HEK293 (cell line): ENCODE measurements around the gene CBS.

Experiments used
- CTCF ChIA-PET: fragments of 350-600 bp; formaldehyde crosslinking; extraction: SDS; loops from one replicate; lab custom pipeline; 2021; ENCODE audit warnings: antibody characterized with exemption; lab: Yijun Ruan, JAX
- POLR2A ChIA-PET: fragments of 300-600 bp; formaldehyde crosslinking; extraction: SDS; loops from one replicate; lab custom pipeline; 2020; ENCODE audit warnings: antibody characterized with exemption, inconsistent platforms; lab: Yijun Ruan, JAX
- H3K27ac ChIP-seq: fragments of 200-500 bp; sonication (Bioruptor generic); 2 replicates; pipeline ENCODE4 v1.5.1; 2014; ENCODE audit warnings: low read depth, low read length, control low read depth, inconsistent platforms; ENCODE audit errors: extremely low read depth
- H3K36me3 ChIP-seq, 2 experiments: fragments of 200-500 bp in 1 of 2; sonication (Bioruptor generic) in 1 of 2; 1 replicate in 1 of 2; 2 replicates in 1 of 2; pipeline ENCODE4 v1.5.1; 2014 to 2017; ENCODE audit warnings: inconsistent platforms in 2 of 2, low read length in 2 of 2; ENCODE audit not compliant: control insufficient read depth in 2 of 2, insufficient read depth in 1 of 2
- H3K4me1 ChIP-seq: fragments of 200-500 bp; sonication (Bioruptor generic); 2 replicates; pipeline ENCODE4 v1.5.1; 2014; ENCODE audit warnings: mild to moderate bottlenecking, low read length, inconsistent platforms; ENCODE audit not compliant: control insufficient read depth, insufficient read depth
- H3K4me3 ChIP-seq: 2 replicates; pipeline ENCODE4 v1.5.1; 2011; ENCODE audit warnings: low read depth, mild to moderate bottlenecking, control low read depth, low read length, moderate library complexity
- H3K9me3 ChIP-seq: fragments of 200-500 bp; sonication (Bioruptor generic); 2 replicates; pipeline ENCODE4 v1.5.1; 2014; ENCODE audit warnings: low read depth, low read length, inconsistent platforms; ENCODE audit not compliant: control insufficient read depth, insufficient read depth
- HOXA7 ChIP-seq: sonication (generic); formaldehyde crosslinking; IDR thresholded peaks from 2 replicates; pipeline ENCODE4 v1.8.1; 2022; ENCODE audit warnings: missing genetic modification reagents, borderline replicate concordance
- MEIS1 ChIP-seq: sonication (generic); formaldehyde crosslinking; IDR thresholded peaks from 2 replicates; pipeline ENCODE4 v1.8.1; 2022; ENCODE audit warnings: missing genetic modification reagents, mild to moderate bottlenecking, borderline replicate concordance
- PBX3 ChIP-seq: sonication (generic); formaldehyde crosslinking; IDR thresholded peaks from 2 replicates; pipeline ENCODE4 v1.8.1; 2022; ENCODE audit warnings: mild to moderate bottlenecking, moderate library complexity, missing genetic modification reagents
- PRDM10 ChIP-seq: fragments of 450-650 bp; formaldehyde crosslinking; IDR thresholded peaks from 2 replicates; pipeline ENCODE4 v1.5.1; 2016; ENCODE audit warnings: missing biosample characterization, missing genetic modification characterization
- PRDM2 ChIP-seq: fragments of 450-650 bp; formaldehyde crosslinking; IDR thresholded peaks from 2 replicates; pipeline ENCODE4 v1.5.1; 2016; ENCODE audit warnings: missing biosample characterization, missing genetic modification characterization, borderline replicate concordance
- YY2 ChIP-seq: fragments of 450-650 bp; formaldehyde crosslinking; IDR thresholded peaks from 2 replicates; pipeline ENCODE4 v1.5.1; 2016; ENCODE audit warnings: missing biosample characterization, missing genetic modification characterization
- ZBTB7A ChIP-seq: fragments of 450-650 bp; formaldehyde crosslinking; IDR thresholded peaks from 2 replicates; pipeline ENCODE4 v1.5.1; 2016; ENCODE audit warnings: low read depth, missing biosample characterization, missing genetic modification characterization
- ZEB2 ChIP-seq: fragments of 450-650 bp; formaldehyde crosslinking; IDR thresholded peaks from 2 replicates; pipeline ENCODE4 v1.5.1; 2016; ENCODE audit warnings: missing biosample characterization, missing genetic modification characterization
- ZIC2 ChIP-seq: fragments of 450-650 bp; formaldehyde crosslinking; IDR thresholded peaks from 2 replicates; pipeline ENCODE4 v1.5.1; 2016; ENCODE audit warnings: missing biosample characterization, missing genetic modification characterization
- ZNF362 ChIP-seq: fragments of 450-650 bp; formaldehyde crosslinking; IDR thresholded peaks from 2 replicates; pipeline ENCODE4 v1.5.1; 2016; ENCODE audit warnings: missing biosample characterization, missing genetic modification characterization
- ZNF398 ChIP-seq: fragments of 450-650 bp; formaldehyde crosslinking; IDR thresholded peaks from 2 replicates; pipeline ENCODE4 v1.5.1; 2017; ENCODE audit warnings: missing biosample characterization, missing genetic modification characterization
- ZNF48 ChIP-seq: fragments of 450-650 bp; formaldehyde crosslinking; IDR thresholded peaks from 2 replicates; pipeline ENCODE4 v1.5.1; 2016; ENCODE audit warnings: missing biosample characterization, missing genetic modification characterization
- ZNF501 ChIP-seq: fragments of 450-650 bp; formaldehyde crosslinking; IDR thresholded peaks from 2 replicates; pipeline ENCODE4 v1.5.1; 2016; ENCODE audit warnings: missing biosample characterization, missing genetic modification characterization
- ZNF530 ChIP-seq: fragments of 450-650 bp; formaldehyde crosslinking; IDR thresholded peaks from 2 replicates; pipeline ENCODE4 v1.5.1; 2016; ENCODE audit warnings: low read depth, missing biosample characterization, missing genetic modification characterization
- ZNF561 ChIP-seq: fragments of 450-650 bp; IDR thresholded peaks from 2 replicates; pipeline ENCODE4 v1.5.1; 2018; ENCODE audit warnings: missing biosample characterization, missing genetic modification characterization, borderline replicate concordance
- ZNF624 ChIP-seq: fragments of 450-650 bp; formaldehyde crosslinking; IDR thresholded peaks from 2 replicates; pipeline ENCODE4 v1.5.1; 2017; ENCODE audit warnings: missing biosample characterization, missing genetic modification characterization
- ZNF660 ChIP-seq: fragments of 450-650 bp; IDR thresholded peaks from 2 replicates; pipeline ENCODE4 v1.5.1; 2018; ENCODE audit warnings: missing biosample characterization, mild to moderate bottlenecking, missing genetic modification characterization

CBS gene

GRCh38 chr21:43029785-43030184, 45.9 kb downstream of the CBS start (continued):
- no peak for TF ChIP-seq ZNF561 (tag by site-specific recombination)

GRCh38 chr21:43027846-43028731, 47.5 kb downstream of the CBS start:
- CTCF ChIA-PET, result no interaction called here
- TF ChIP-seq PRDM2, result no peak
- TF ChIP-seq ZBTB7A (tag by site-specific recombination), result no peak
- TF ChIP-seq YY2, result no peak
- TF ChIP-seq ZNF362, result no peak
- TF ChIP-seq ZNF624 (tag by site-specific recombination), result no peak
- TF ChIP-seq ZIC2 (tag by site-specific recombination), result no peak
- TF ChIP-seq, all 188 proteins: peak for 0
- H3K36me3 ChIP-seq, result peaks cover 3 to 66% of the 10 kb centered on the region in 2 experiments; a peak in 2 of 3 replicates
- POLR2A ChIA-PET, result no interaction called here
- H3K9me3 ChIP-seq, result no peaks in the 10 kb centered on the region
- H3K4me3 ChIP-seq, result no peak overlapping the region
- H3K4me1 ChIP-seq, result no peaks in the 10 kb centered on the region
- no peak overlapping the region for H3K27ac ChIP-seq

GRCh38 chr21:43025636-43026180, 49.9 kb downstream of the CBS start:
- H3K4me3 ChIP-seq, result no peak overlapping the region
- no peak for TF ChIP-seq PBX3 (CRISPR knock-in tag)
- no peak for TF ChIP-seq ZNF398 (tag by site-specific recombination)
- TF ChIP-seq ZNF530 (tag by site-specific recombination), result no peak
- TF ChIP-seq PRDM10 (tag by site-specific recombination), result no peak
- no peak for TF ChIP-seq MEIS1 (CRISPR knock-in tag)
- no peak for TF ChIP-seq ZNF48 (tag by site-specific recombination)
- no peak for TF ChIP-seq HOXA7 (CRISPR knock-in tag)
- TF ChIP-seq ZEB2 (tag by site-specific recombination), result no peak
- TF ChIP-seq ZNF501 (tag by site-specific recombination), result no peak
- no peak for TF ChIP-seq ZNF660 (tag by site-specific recombination)
- H3K9me3 ChIP-seq, result no peaks in the 10 kb centered on the region
- ChIA-PET CTCF (interaction anchor here (1.2 kb wide), 1 partner anchor 13 kb away, joined by 3 read pairs; no protein-coding TSS in a partner anchor), POLR2A (no interaction called here)
- H3K4me1 ChIP-seq, result no peaks in the 10 kb centered on the region
- peaks cover 3 to 75% of the 10 kb centered on the region in 2 experiments; a peak in 2 of 3 replicates for H3K36me3 ChIP-seq
- no peak overlapping the region for H3K27ac ChIP-seq
